Liver (tissue), 9 donors: ENCODE data around the gene TRAPPC2L. TPM values are rescaled to one million over a fixed set of nuclear protein-coding genes. Genes with fewer than 3 reads are reported as not detected.
A peak's percentile ranks its signal among the peaks of the same experiment; 100 is the strongest.

Experiments
- DNase-seq: peaks from one replicate; pipeline ENCODE4 v3.0.0-alpha.2; 2017; ENCODE audit warnings: low spot score
- H3K27ac ChIP-seq, 2 donors: one replicate each; pipeline ENCODE4 v1.7.0; 2013; ENCODE audit warnings: inconsistent platforms in 2 of 2, low read length in 2 of 2, control low read depth in 1 of 2, low read depth in 1 of 2, mild to moderate bottlenecking in 1 of 2
- H3K27me3 ChIP-seq, 4 donors: one replicate each; pipeline versions ENCODE4 v1.6.1 to v1.7.0; 2013; ENCODE audit warnings: low read length in 3 of 4, inconsistent platforms in 1 of 4, mild to moderate bottlenecking in 1 of 4, moderate library complexity in 1 of 4; ENCODE audit not compliant: control insufficient read depth in 4 of 4, insufficient read depth in 4 of 4
- H3K36me3 ChIP-seq, 4 donors: one replicate each; pipeline versions ENCODE4 v1.6.1 to v1.7.0; 2013; ENCODE audit warnings: low read length in 3 of 4, mild to moderate bottlenecking in 3 of 4, low read depth in 1 of 4, moderate library complexity in 1 of 4; ENCODE audit not compliant: control insufficient read depth in 4 of 4, insufficient read depth in 3 of 4
- H3K4me1 ChIP-seq, 4 donors: one replicate each; pipeline versions ENCODE4 v1.6.1 to v1.7.0; 2013; ENCODE audit warnings: low read length in 3 of 4, mild to moderate bottlenecking in 3 of 4, moderate library complexity in 1 of 4; ENCODE audit not compliant: control insufficient read depth in 4 of 4, insufficient read depth in 4 of 4
- H3K4me3 ChIP-seq, 3 donors: one replicate each; pipeline versions ENCODE4 v1.6.1 to v1.7.0; 2013; ENCODE audit warnings: low read length in 3 of 3, control low read depth in 1 of 3, low read depth in 1 of 3, mild to moderate bottlenecking in 1 of 3
- H3K9ac ChIP-seq, 2 donors: one replicate each; pipeline ENCODE4 v1.7.0; 2013; ENCODE audit warnings: low read length in 2 of 2, mild to moderate bottlenecking in 2 of 2, moderate library complexity in 2 of 2, control low read depth in 1 of 2, low read depth in 1 of 2
- H3K9me3 ChIP-seq, 4 donors: one replicate each; pipeline versions ENCODE4 v1.6.1 to v1.7.0; 2013; ENCODE audit warnings: low read length in 3 of 4; ENCODE audit not compliant: control insufficient read depth in 4 of 4
- ATF3 ChIP-seq: IDR thresholded peaks from 2 replicates; pipeline ENCODE4 v1.6.1; 2016; ENCODE audit warnings: antibody characterized with exemption
- CTCF ChIP-seq: fragments of 150-350 bp; IDR thresholded peaks from 2 replicates; pipeline ENCODE4 v1.5.1; 2017; ENCODE audit warnings: improper control_type of control experiment, low read depth, low read length; ENCODE audit not compliant: missing input control
- EGR1 ChIP-seq, 2 donors: IDR thresholded peaks; 2 replicates each; pipeline ENCODE4 v1.6.1; 2016 to 2018; ENCODE audit warnings: antibody characterized with exemption in 2 of 2, low read depth in 2 of 2
- FOXA1 ChIP-seq: IDR thresholded peaks from 2 replicates; pipeline ENCODE4 v1.6.1; 2016; ENCODE audit warnings: antibody characterized with exemption
- FOXA2 ChIP-seq: IDR thresholded peaks from 2 replicates; pipeline ENCODE4 v1.6.1; 2016; ENCODE audit warnings: antibody characterized with exemption
- GABPA ChIP-seq, 2 donors: IDR thresholded peaks in 1 of 2; conservative IDR thresholded peaks in 1 of 2; 2 replicates each; pipeline ENCODE4 v1.6.1; 2016; ENCODE audit warnings: antibody characterized with exemption in 2 of 2, mild to moderate bottlenecking in 1 of 2, moderate library complexity in 1 of 2
- HNF4A ChIP-seq, 2 donors: conservative IDR thresholded peaks; 2 replicates each; pipeline ENCODE4 v1.6.1; 2016; ENCODE audit warnings: antibody characterized with exemption in 2 of 2, mild to moderate bottlenecking in 2 of 2
- JUND ChIP-seq, 2 donors: IDR thresholded peaks; 2 replicates each; pipeline ENCODE4 v1.6.1; 2016; ENCODE audit warnings: antibody characterized with exemption in 2 of 2
- MAX ChIP-seq: IDR thresholded peaks from 2 replicates; pipeline ENCODE4 v1.6.1; 2016; ENCODE audit warnings: antibody characterized with exemption
- NR2F2 ChIP-seq: IDR thresholded peaks from 2 replicates; pipeline ENCODE4 v1.6.1; 2016; ENCODE audit warnings: antibody characterized with exemption
- RAD21 ChIP-seq, 2 donors: IDR thresholded peaks; 2 replicates each; pipeline ENCODE4 v1.6.1; 2016; ENCODE audit warnings: antibody characterized with exemption in 2 of 2, mild to moderate bottlenecking in 2 of 2
- REST ChIP-seq: IDR thresholded peaks from 2 replicates; pipeline ENCODE4 v1.6.1; 2016; ENCODE audit warnings: antibody characterized with exemption, mild to moderate bottlenecking
- RXRA ChIP-seq, 2 donors: IDR thresholded peaks; 2 replicates each; pipeline ENCODE4 v1.6.1; 2017 to 2018; ENCODE audit warnings: antibody characterized with exemption in 2 of 2, mild to moderate bottlenecking in 1 of 2
- SP1 ChIP-seq: IDR thresholded peaks from 2 replicates; pipeline ENCODE4 v1.6.1; 2018; ENCODE audit warnings: antibody characterized with exemption, mild to moderate bottlenecking
- TAF1 ChIP-seq: conservative IDR thresholded peaks from 2 replicates; pipeline ENCODE4 v1.6.1; 2016; ENCODE audit warnings: antibody characterized with exemption, mild to moderate bottlenecking
- YY1 ChIP-seq: IDR thresholded peaks from 2 replicates; pipeline ENCODE4 v1.6.1; 2016; ENCODE audit warnings: antibody characterized with exemption, mild to moderate bottlenecking
- ZBTB33 ChIP-seq: IDR thresholded peaks from 2 replicates; pipeline ENCODE4 v1.6.1; 2016; ENCODE audit warnings: antibody characterized with exemption
- WGBS: extraction: QIAGEN DNeasy Blood & Tissue Kit; methylation state at CpG from one replicate; pipeline ENCODE4 v1.1.7; 2013; 5-methylcytosine and 5-hydroxymethylcytosine counted together
- polyA plus RNA-seq, 2 donors: library from polyadenylated mRNA; stranded (reverse) in 1 of 2; unstranded in 1 of 2; fragments of 200-250 nt in 1 of 2; fragments of >200 nt in 1 of 2; fragmentation: Nextera tagmentation in 1 of 2; extraction: Ambion mirVana in 1 of 2; gene quantifications; one replicate each; pipeline versions ENCODE4 v1.2.1 to v1.2.3, GENCODE V29; 2013 to 2015
- total RNA-seq, 2 donors: library from RNA; depleted of rRNA; stranded (reverse); fragments of >200 nt; gene quantifications; one replicate each; pipeline ENCODE4 v1.2.3, GENCODE V29; 2014
- donor health status: healthy.
- donor health status: healthy.
- donor health status: healthy.
- donor health status: healthy.
- donor health status: healthy.

TRAPPC2L gene
- total and polyA plus RNA-seq, 4 donors = 16.3 to 59.4 (median 22.2) TPM

DNA sequence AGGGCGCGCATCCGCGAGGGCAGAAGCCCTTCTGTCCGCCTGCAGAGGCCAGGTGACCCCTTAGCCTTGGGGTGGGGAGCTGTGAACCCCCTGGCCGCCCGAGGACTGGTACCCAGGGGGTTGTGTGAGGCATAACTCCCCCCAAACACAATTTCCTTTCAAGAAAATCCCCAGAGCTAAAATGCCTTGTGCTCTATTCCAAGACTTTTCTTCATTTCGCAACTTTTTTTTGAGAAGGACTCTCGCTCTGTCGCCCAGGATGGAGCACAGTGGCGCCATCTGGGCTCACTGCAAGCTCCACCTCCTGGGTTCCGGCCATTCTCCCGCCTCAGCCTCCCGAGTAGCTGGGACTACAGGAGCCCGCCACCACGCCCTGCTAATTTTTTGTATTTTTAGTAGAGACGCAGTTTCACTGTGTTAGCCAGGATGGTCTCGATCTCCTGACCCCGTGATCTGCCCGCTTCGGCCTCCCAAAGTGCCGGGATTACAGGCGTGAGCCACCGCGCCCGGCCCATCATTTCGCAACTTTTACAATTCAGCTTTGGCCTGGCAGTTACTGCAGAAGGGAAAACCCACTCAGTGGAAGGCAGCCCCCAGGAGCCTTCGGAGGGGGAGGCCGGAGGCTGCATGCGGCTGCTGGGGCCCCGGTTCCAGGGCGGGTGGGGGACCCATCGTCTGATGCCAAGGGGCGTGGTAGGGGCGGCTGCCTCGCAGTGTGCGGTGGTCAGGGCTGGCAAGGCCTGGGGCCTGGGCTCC, 44.2 kb upstream of the TRAPPC2L start:
- Histone ChIP-seq H3K9me3 (no peaks in the 10 kb centered on the region), H3K27ac (peak overlapping the region; percentile 73 to 74), H3K36me3 (peaks cover 0 to 8% (median 3%) of the 10 kb centered on the region in 4 donors), H3K27me3 (no peaks in the 10 kb centered on the region), H3K4me1 (peaks cover 3 to 24% (median 13%) of the 10 kb centered on the region in 4 donors), H3K9ac (no peak overlapping the region), H3K4me3 (peak overlapping the region; percentile 44 to 83 (median 72))
- WGBS = 41% methylated on average over 37 of the region's 37 CpGs
- TF ChIP-seq SP1 = no peak
- TF ChIP-seq ATF3 = no peak
- TF ChIP-seq REST = no peak
- TF ChIP-seq RAD21 (IDR thresholded peaks at IDR 0.05) = no peak
- no peak for TF ChIP-seq GABPA (IDR thresholded peaks at IDR 0.05 in 1 of 2, conservative IDR thresholded peaks at IDR 0.05 in 1 of 2)
- TF ChIP-seq NR2F2 = peak; percentile 24
- no peak for TF ChIP-seq FOXA2
- no peak for TF ChIP-seq JUND (IDR thresholded peaks at IDR 0.05)
- no peak for DNase-seq

GRCh38 chr16:88813269-88814143, 43.4 kb upstream of the TRAPPC2L start:
- H3K27me3 ChIP-seq = no peaks in the 10 kb centered on the region
- no peak overlapping the region for H3K4me3 ChIP-seq
- TF ChIP-seq MAX (no peak), JUND (IDR thresholded peaks at IDR 0.05) (no peak), RAD21 (IDR thresholded peaks at IDR 0.05) (no peak), CTCF (no peak), EGR1 (IDR thresholded peaks at IDR 0.05; ENCODE audit: low read depth in 2 of 2) (no peak), REST (no peak), NR2F2 (no peak), SP1 (no peak), FOXA1 (no peak), ATF3 (no peak), FOXA2 (no peak), HNF4A (conservative IDR thresholded peaks at IDR 0.05) (no peak), ZBTB33 (no peak), RXRA (IDR thresholded peaks at IDR 0.05) (no peak), GABPA (IDR thresholded peaks at IDR 0.05 in 1 of 2, conservative IDR thresholded peaks at IDR 0.05 in 1 of 2) (no peak), TAF1 (no peak), YY1 (no peak)
- no peaks in the 10 kb centered on the region for H3K9me3 ChIP-seq
- H3K27ac ChIP-seq = no peak overlapping the region
- 70% methylated on average over 26 of the region's 26 CpGs for WGBS
- DNase-seq = no peak
- H3K4me1 ChIP-seq = peaks cover 3 to 24% (median 13%) of the 10 kb centered on the region in 4 donors
- H3K9ac ChIP-seq = no peak overlapping the region
- peaks cover 0 to 8% (median 3%) of the 10 kb centered on the region in 4 donors for H3K36me3 ChIP-seq
